Ishikawa (cell line): Measurements from ENCODE around the gene TNIK.

Experiments used
- CEBPB ChIP-seq: IDR thresholded peaks from 2 replicates; pipeline ENCODE4 v1.6.1; 2012
- CREB1 ChIP-seq: IDR thresholded peaks from 2 replicates; pipeline ENCODE4 v1.6.1; 2012; ENCODE audit warnings: low read depth
- EP300 ChIP-seq: IDR thresholded peaks from 2 replicates; pipeline ENCODE4 v1.6.1; 2012; ENCODE audit warnings: borderline replicate concordance
- NFIC ChIP-seq: IDR thresholded peaks from 2 replicates; pipeline ENCODE4 v1.6.1; 2012
- TAF1 ChIP-seq: IDR thresholded peaks from 2 replicates; pipeline ENCODE4 v1.6.1; 2012; ENCODE audit warnings: low read depth, mild to moderate bottlenecking
- ZBTB7A ChIP-seq: IDR thresholded peaks from 2 replicates; pipeline ENCODE4 v1.6.1; 2012; ENCODE audit warnings: low read depth
- TF ChIP-seq, protein P1 (sequence below): IDR thresholded peaks from 2 replicates; pipeline ENCODE4 v1.6.1; 2012
- TF ChIP-seq, protein P2 (sequence below): IDR thresholded peaks from 2 replicates; pipeline ENCODE4 v1.6.1; 2012; ENCODE audit warnings: low read depth, mild to moderate bottlenecking

DNA sequence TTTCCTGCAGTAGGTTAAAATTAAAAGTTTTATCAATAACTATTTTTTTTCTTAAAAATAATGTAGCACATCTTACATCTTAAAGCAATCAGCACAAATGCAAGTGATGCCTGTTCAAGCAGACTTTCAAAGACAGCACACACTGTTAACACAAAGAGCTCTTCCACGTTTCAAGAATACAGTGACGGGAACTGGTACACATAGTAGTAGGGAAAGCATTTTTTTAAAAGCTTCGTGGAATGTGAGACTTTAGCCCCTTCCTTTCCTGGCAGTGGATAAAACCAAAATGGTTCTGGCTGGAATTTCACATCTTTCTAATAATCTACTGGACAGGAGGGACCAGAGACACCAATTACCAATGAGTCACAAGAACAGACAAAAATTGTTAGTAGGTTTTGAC is 400.2 kb downstream of the TNIK start:
- TF ChIP-seq ZBTB7A (no peak), EP300 (no peak), NFIC (no peak), TAF1 (no peak), CREB1 (no peak), CEBPB (no peak)
- TF ChIP-seq, protein P1, sequence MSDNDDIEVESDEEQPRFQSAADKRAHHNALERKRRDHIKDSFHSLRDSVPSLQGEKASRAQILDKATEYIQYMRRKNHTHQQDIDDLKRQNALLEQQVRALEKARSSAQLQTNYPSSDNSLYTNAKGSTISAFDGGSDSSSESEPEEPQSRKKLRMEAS = no peak
- TF ChIP-seq, protein P2, sequence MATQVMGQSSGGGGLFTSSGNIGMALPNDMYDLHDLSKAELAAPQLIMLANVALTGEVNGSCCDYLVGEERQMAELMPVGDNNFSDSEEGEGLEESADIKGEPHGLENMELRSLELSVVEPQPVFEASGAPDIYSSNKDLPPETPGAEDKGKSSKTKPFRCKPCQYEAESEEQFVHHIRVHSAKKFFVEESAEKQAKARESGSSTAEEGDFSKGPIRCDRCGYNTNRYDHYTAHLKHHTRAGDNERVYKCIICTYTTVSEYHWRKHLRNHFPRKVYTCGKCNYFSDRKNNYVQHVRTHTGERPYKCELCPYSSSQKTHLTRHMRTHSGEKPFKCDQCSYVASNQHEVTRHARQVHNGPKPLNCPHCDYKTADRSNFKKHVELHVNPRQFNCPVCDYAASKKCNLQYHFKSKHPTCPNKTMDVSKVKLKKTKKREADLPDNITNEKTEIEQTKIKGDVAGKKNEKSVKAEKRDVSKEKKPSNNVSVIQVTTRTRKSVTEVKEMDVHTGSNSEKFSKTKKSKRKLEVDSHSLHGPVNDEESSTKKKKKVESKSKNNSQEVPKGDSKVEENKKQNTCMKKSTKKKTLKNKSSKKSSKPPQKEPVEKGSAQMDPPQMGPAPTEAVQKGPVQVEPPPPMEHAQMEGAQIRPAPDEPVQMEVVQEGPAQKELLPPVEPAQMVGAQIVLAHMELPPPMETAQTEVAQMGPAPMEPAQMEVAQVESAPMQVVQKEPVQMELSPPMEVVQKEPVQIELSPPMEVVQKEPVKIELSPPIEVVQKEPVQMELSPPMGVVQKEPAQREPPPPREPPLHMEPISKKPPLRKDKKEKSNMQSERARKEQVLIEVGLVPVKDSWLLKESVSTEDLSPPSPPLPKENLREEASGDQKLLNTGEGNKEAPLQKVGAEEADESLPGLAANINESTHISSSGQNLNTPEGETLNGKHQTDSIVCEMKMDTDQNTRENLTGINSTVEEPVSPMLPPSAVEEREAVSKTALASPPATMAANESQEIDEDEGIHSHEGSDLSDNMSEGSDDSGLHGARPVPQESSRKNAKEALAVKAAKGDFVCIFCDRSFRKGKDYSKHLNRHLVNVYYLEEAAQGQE = no peak
